Measurements from ENCODE around the gene TAF11L2. TPM values are rescaled to one million over a fixed set of nuclear protein-coding genes. Genes with fewer than 3 reads are reported as not detected.
"Not testable (repeated sequence)": the region's sequence is repeated elsewhere in the genome, so short reads cannot be mapped to it uniquely, and the experiment has no call there.

Gene TAF11L2
- total RNA-seq, 1 experiment from 2014 or later: not detected

- intact Hi-C loops (cut with micrococcal nuclease; ENCODE audit: unreplicated experiment): no loop called here
- H3K4me3 Mint-ChIP-seq (ENCODE audit: unreplicated experiment): no peak overlapping the region
- Histone ChIP-seq H3K4me1 (no peaks in the 10 kb centered on the region), H3K27me3 (replicated peaks; ENCODE audit: control insufficient read depth, insufficient read depth, low read length) (no peaks in the 10 kb centered on the region), H3K4me3 (ENCODE audit: low read depth, low read length) (no peak overlapping the region), H3K9me3 (no peaks in the 10 kb centered on the region), H3K36me3 (ENCODE audit: control insufficient read depth, insufficient read depth, low read length) (no peaks in the 10 kb centered on the region)
- ChIA-PET CTCF (no interaction called here), POLR2A (no interaction called here)
- H3K9me3 Mint-ChIP-seq (ENCODE audit: unreplicated experiment): no peaks in the 10 kb centered on the region
- DNase-seq: no peak
- no TSS peak for BruUV-seq (replicated peaks)
- peaks cover 4% of the 10 kb centered on the region for H3K27me3 Mint-ChIP-seq (ENCODE audit: insufficient read depth, unreplicated experiment)
- H3K4me1 Mint-ChIP-seq (ENCODE audit: low read depth, unreplicated experiment): peaks cover 7% of the 10 kb centered on the region
- TF ChIP-seq CTCF (IDR thresholded peaks at IDR 0.05; ENCODE audit: insufficient read depth in 1 of 2, low read depth in 1 of 2, low read length in 1 of 2, severe bottlenecking in 1 of 2, unreplicated experiment in 1 of 2): no peak
- no peak overlapping the region for H3K27ac Mint-ChIP-seq (ENCODE audit: unreplicated experiment)
- H3K36me3 Mint-ChIP-seq (ENCODE audit: insufficient read depth, unreplicated experiment): no peaks in the 10 kb centered on the region
Measured at GRCh38 chr5:17482790-17483189, 15.2 kb upstream of the TAF11L2 start.

DNA sequence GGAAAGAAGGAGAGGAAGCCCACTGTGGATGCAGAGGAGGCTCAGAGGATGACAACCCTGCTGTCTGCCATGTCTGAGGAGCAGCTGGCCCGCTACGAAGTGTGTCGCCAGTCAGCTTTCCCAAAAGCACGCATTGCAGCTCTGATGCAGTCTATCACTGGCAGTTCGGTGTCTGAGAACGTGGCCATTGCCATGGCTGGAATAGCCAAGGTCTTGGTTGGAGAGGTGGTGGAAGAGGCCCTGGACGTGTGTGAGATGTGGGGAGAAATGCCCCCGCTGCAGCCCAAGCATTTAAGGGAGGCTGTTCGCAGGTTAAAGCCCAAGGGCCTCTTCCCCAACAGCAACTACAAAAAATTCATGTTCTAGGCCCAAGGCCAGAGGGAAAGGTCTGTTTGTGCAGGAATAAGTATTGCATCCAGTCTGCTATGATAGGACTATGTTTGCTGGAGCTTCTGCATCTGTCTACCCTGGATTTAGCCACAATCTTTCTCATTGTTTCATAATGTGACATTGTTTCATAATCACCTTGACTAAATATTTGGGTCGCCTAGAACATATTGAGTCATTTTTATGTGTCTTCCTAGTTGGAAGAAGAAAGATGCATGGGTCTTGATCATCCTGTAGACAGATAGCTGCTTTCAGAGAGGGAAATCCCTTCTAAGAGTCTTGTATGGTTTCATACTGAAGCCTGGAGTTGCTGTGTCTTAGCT lies 11.4 kb upstream of the TAF11L2 start:
- H3K4me3 Mint-ChIP-seq (ENCODE audit: unreplicated experiment); H3K9me3 Mint-ChIP-seq (ENCODE audit: unreplicated experiment); CTCF ChIA-PET; H3K4me1 Mint-ChIP-seq (ENCODE audit: low read depth, unreplicated experiment); BruUV-seq (replicated peaks); H3K4me1 ChIP-seq; POLR2A ChIA-PET; H3K36me3 Mint-ChIP-seq (ENCODE audit: insufficient read depth, unreplicated experiment); H3K36me3 ChIP-seq (ENCODE audit: control insufficient read depth, insufficient read depth, low read length); H3K4me3 ChIP-seq (ENCODE audit: low read depth, low read length); H3K27me3 ChIP-seq (replicated peaks; ENCODE audit: control insufficient read depth, insufficient read depth, low read length); H3K9me3 ChIP-seq; DNase-seq; H3K27me3 Mint-ChIP-seq (ENCODE audit: insufficient read depth, unreplicated experiment); intact Hi-C loops (cut with micrococcal nuclease; ENCODE audit: unreplicated experiment); H3K27ac Mint-ChIP-seq (ENCODE audit: unreplicated experiment): not testable (repeated sequence)

DNA sequence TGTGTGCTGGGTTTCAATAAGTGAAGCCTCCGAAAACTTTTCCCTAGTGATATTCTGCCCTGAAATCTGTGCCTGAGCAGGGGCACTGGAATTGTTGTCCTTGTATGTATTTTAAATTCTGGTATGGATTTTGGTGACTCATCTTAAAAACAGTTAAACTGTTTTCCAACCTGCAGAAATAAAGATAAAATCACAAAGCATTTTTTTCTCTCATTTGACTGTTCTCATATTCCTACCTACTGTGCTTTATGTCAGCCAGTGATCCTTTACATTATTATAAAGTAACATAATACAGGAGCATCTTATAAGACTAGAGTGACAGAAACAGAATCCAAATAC lies 10.9 kb upstream of the TAF11L2 start:
- H3K9me3 ChIP-seq: no peaks in the 10 kb centered on the region
- no peaks in the 10 kb centered on the region for H3K4me1 ChIP-seq
- H3K36me3 Mint-ChIP-seq (ENCODE audit: insufficient read depth, unreplicated experiment): no peaks in the 10 kb centered on the region
- BruUV-seq (replicated peaks): no TSS peak
- no peaks in the 10 kb centered on the region for H3K4me1 Mint-ChIP-seq (ENCODE audit: low read depth, unreplicated experiment)
- no peaks in the 10 kb centered on the region for H3K27me3 Mint-ChIP-seq (ENCODE audit: insufficient read depth, unreplicated experiment)
- intact Hi-C loops (cut with micrococcal nuclease; ENCODE audit: unreplicated experiment): no loop called here
- no peak for TF ChIP-seq CTCF (IDR thresholded peaks at IDR 0.05; ENCODE audit: insufficient read depth in 1 of 2, low read depth in 1 of 2, low read length in 1 of 2, severe bottlenecking in 1 of 2, unreplicated experiment in 1 of 2)
- ChIA-PET CTCF (no interaction called here), POLR2A (no interaction called here)
- no peak overlapping the region for H3K4me3 Mint-ChIP-seq (ENCODE audit: unreplicated experiment)
- no peak for DNase-seq
- H3K27me3 ChIP-seq (replicated peaks; ENCODE audit: control insufficient read depth, insufficient read depth, low read length): no peaks in the 10 kb centered on the region
- no peak overlapping the region for H3K4me3 ChIP-seq (ENCODE audit: low read depth, low read length)
- H3K9me3 Mint-ChIP-seq (ENCODE audit: unreplicated experiment): no peaks in the 10 kb centered on the region
- H3K36me3 ChIP-seq (ENCODE audit: control insufficient read depth, insufficient read depth, low read length): no peaks in the 10 kb centered on the region
- no peak overlapping the region for H3K27ac Mint-ChIP-seq (ENCODE audit: unreplicated experiment)

DNA sequence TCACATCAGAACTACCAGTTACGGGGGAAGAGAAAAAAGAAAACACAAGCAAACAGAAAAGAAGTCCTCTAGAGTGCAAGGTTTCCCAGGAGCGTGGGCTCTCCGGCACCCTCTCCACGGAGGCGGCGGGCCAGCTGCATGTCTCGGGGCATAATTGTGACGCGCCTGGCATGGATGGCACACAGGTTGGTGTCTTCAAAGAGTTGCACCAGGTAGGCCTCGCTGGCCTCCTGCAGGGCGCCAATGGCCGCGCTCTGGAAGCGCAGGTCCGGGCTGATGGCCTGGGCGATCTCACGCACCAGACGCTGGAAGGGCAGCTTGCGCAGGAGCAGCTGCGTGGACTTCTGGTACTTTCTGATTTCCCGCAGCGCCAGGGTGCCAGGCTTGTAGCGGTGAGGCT lies 6.8 kb upstream of the TAF11L2 start:
- H3K36me3 ChIP-seq (ENCODE audit: control insufficient read depth, insufficient read depth, low read length); H3K4me1 ChIP-seq; POLR2A ChIA-PET; H3K4me1 Mint-ChIP-seq (ENCODE audit: low read depth, unreplicated experiment); H3K9me3 Mint-ChIP-seq (ENCODE audit: unreplicated experiment); H3K27me3 ChIP-seq (replicated peaks; ENCODE audit: control insufficient read depth, insufficient read depth, low read length); H3K36me3 Mint-ChIP-seq (ENCODE audit: insufficient read depth, unreplicated experiment); CTCF ChIA-PET; H3K4me3 ChIP-seq (ENCODE audit: low read depth, low read length); H3K9me3 ChIP-seq; intact Hi-C loops (cut with micrococcal nuclease; ENCODE audit: unreplicated experiment); DNase-seq; H3K27ac Mint-ChIP-seq (ENCODE audit: unreplicated experiment); H3K27me3 Mint-ChIP-seq (ENCODE audit: insufficient read depth, unreplicated experiment); H3K4me3 Mint-ChIP-seq (ENCODE audit: unreplicated experiment); BruUV-seq (replicated peaks): not testable (repeated sequence)
